ENCODE data around the gene AMDHD2.

DNA sequence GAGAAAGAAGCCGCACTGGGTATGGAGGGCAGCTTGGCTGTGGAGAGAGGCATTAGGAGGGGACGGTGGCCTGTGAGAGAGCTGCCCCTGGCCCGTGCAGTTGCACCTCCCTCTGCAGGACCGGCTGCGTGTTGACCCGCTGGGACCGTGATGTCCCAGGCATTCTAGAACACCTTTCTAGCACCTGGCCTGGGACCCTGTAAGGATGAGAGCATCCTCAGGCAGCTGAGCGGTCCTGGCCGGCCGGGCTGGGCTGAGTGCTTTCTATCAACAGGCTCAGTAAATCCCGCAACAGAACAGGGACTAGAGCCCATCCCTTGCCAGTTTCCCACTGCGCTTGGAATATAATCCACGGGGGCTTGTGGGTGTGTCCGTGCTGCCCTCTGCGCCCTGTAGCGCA, 30.6 kb upstream of the AMDHD2 start:
- TF ChIP-seq, protein P1, sequence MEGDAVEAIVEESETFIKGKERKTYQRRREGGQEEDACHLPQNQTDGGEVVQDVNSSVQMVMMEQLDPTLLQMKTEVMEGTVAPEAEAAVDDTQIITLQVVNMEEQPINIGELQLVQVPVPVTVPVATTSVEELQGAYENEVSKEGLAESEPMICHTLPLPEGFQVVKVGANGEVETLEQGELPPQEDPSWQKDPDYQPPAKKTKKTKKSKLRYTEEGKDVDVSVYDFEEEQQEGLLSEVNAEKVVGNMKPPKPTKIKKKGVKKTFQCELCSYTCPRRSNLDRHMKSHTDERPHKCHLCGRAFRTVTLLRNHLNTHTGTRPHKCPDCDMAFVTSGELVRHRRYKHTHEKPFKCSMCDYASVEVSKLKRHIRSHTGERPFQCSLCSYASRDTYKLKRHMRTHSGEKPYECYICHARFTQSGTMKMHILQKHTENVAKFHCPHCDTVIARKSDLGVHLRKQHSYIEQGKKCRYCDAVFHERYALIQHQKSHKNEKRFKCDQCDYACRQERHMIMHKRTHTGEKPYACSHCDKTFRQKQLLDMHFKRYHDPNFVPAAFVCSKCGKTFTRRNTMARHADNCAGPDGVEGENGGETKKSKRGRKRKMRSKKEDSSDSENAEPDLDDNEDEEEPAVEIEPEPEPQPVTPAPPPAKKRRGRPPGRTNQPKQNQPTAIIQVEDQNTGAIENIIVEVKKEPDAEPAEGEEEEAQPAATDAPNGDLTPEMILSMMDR (IDR thresholded peaks at IDR 0.05; ENCODE audit: low read length) = no peak
- TF ChIP-seq EZH2phosphoT487 (IDR thresholded peaks at IDR 0.05; ENCODE audit: low read length) = no peak
- TF ChIP-seq EZH2 (optimal IDR thresholded peaks at IDR 0.05; ENCODE audit: low read depth, low read length) = no peak

Measured in MM.1S (cell line).